ENCODE results near the gene NKRF.

Gene NKRF

DNA sequence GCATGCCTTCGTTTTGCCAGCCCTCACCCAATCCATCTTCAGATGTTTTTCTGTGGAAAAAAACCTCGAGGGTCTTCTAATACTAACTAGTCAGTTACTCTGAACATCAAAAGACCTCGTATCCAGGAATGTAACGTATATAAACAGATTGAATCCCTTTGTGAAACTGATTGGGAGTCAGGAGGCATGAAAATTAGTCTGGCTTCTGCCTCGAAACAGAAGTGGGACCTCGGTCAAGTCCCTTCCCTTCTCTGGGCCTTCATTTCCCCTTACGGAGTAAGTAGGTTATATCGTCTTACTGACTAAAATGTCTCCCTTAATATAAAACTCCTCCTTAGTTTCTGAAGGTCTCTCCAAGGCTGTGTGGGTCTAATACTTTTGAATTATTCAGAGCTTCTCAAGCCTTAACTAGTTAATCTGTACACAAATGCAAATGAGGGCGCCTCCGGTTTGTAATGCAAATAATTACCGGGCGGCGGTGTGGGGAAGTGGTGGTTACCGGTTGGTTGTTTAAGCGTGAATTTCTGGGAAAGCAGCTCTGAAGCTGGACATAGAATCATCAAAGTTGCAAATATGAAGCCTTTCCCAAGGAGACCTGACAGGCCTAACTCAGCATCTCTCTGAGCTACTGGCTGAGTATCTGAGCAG is 11.4 kb upstream of the NKRF start:
- DNase-seq (ENCODE audit: low read depth), result no peak
- no peak overlapping the region for H3K4me3 ChIP-seq (ENCODE audit: low read depth, low read length)
- in situ Hi-C loops (cut with HindIII; ENCODE audit: low sequenced_read_pairs), result no loop called here
- TF ChIP-seq, protein P1, sequence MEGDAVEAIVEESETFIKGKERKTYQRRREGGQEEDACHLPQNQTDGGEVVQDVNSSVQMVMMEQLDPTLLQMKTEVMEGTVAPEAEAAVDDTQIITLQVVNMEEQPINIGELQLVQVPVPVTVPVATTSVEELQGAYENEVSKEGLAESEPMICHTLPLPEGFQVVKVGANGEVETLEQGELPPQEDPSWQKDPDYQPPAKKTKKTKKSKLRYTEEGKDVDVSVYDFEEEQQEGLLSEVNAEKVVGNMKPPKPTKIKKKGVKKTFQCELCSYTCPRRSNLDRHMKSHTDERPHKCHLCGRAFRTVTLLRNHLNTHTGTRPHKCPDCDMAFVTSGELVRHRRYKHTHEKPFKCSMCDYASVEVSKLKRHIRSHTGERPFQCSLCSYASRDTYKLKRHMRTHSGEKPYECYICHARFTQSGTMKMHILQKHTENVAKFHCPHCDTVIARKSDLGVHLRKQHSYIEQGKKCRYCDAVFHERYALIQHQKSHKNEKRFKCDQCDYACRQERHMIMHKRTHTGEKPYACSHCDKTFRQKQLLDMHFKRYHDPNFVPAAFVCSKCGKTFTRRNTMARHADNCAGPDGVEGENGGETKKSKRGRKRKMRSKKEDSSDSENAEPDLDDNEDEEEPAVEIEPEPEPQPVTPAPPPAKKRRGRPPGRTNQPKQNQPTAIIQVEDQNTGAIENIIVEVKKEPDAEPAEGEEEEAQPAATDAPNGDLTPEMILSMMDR (IDR thresholded peaks at IDR 0.05; ENCODE audit: low read depth, low read length, missing control alignments), result no peak

DNA sequence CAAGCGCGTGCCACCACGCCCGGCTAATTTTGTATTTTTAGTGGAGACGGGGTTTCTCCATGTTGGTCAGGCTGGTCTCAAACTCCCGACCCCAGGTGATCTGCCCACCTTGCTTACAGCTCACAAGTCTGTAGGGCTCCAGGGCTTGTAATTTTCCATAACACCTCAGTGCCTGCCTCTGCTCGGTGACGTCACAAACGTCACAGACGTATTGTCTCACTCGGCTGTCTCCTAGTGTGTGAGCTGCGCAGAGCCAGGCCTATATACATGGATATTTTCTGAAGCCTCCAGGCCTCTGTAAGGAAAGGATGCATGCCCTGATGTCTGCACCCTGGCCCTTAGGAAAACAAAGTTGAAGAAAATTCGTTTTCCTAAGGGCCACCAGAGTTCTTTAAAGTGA is 8.6 kb upstream of the NKRF start:
- in situ Hi-C loops (cut with HindIII; ENCODE audit: low sequenced_read_pairs), result no loop called here
- TF ChIP-seq, protein P1 (IDR thresholded peaks at IDR 0.05; ENCODE audit: low read depth, low read length, missing control alignments), result no peak
- no peak for DNase-seq (ENCODE audit: low read depth)
- H3K4me3 ChIP-seq (ENCODE audit: low read depth, low read length), result no peak overlapping the region

DNA sequence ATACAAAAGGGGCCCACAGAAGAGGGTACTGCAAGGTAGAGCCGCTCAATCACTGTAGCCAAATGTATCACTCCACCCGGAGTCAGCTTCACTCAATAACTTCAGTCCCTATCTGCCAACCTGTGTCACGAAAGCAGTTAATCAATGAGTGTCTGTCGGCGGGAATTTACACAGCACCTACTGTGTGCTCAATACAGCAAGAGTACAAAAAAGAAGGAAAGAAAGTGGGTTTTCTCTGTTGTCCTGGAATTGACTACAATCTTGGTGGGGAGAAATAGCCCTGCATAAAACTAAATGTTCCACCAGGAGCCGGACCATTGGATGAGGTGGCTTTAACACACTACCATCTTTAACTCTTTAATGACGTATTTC is 780 bp upstream of the NKRF start:
- DNase-seq (ENCODE audit: low read depth), result no peak
- TF ChIP-seq, protein P1 (IDR thresholded peaks at IDR 0.05; ENCODE audit: low read depth, low read length, missing control alignments), result no peak
- in situ Hi-C loops (cut with HindIII; ENCODE audit: low sequenced_read_pairs), result no loop called here
- peak overlapping the region; percentile 71 for H3K4me3 ChIP-seq (ENCODE audit: low read depth, low read length)

DNA sequence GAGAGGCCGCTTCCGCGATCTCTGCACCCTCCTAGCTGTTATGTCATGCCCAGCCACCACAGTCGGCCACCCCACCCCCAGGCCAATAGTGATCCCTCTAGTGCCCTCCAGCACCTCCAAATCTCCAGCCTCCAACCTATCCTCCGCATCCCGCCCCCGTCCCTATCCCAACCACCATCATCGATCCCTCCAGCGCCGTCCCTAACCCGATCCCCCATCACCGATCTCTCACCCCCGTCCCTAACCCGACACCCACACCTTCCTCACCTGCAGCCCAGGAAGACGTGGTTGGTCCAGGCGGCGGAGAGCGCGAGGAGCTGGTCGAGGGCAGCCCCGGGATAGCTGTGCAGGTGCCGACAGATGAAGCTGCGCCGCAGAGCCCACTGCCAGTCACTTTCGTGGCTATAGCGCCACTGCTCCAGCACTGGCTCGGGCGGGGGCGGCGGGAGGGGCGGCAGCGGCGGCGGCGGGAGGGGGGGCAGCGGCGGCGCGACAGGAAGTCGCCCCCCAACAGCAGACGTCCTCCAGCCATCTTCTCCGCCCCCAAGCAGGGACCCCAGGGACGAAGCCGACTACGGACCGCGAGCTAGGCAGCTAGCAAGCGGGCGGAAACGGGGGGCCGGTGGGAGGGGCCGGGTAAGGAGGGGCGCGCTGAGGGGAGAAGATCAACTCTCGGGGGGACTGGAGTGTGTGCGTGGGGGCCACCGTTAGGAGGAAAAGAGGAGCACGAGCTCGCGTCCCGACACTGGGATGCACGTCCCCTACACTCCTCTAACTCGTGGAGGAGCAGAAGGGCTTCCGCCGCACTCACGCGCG is 552 bp downstream of the NKRF start:
- no peak for DNase-seq (ENCODE audit: low read depth)
- in situ Hi-C loops (cut with HindIII; ENCODE audit: low sequenced_read_pairs), result no loop called here
- TF ChIP-seq, protein P1 (IDR thresholded peaks at IDR 0.05; ENCODE audit: low read depth, low read length, missing control alignments), result no peak

DNA sequence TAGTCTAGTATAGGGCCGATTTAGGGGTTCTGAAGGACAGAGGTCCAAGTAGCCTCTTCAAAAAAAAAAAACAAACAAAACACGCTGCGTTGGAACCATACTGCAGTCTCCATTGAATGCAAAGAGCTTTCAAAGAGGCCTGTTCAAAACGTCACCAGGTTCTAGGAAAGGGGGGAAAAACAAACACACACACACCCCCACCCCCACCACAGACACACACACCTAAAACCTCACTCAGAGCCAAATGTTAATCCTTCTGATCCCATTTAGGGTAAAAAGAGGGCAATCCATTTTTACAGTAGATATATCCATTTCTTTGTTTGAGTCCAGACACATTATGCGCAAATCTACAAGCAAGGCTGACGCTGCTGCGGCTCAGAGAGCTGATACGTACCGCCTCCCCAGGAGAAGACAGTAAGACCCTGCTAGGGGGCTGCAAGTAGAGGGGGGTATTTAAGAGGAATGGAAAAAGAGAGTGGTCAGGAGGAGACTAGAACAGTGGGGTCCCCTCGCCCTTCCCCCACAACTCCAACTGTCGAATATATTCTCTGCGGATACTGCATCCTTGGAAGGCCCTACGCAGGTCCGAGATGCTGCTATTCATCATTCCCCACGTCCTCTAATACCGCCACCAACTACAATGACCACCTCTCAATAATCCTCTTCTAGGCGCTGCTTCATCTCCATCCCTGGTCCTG is 1.3 kb downstream of the NKRF start:
- TF ChIP-seq, protein P1 (IDR thresholded peaks at IDR 0.05; ENCODE audit: low read depth, low read length, missing control alignments), result no peak
- DNase-seq (ENCODE audit: low read depth), result no peak
- in situ Hi-C loops (cut with HindIII; ENCODE audit: low sequenced_read_pairs), result no loop called here
- peak overlapping the region; percentile 71 for H3K4me3 ChIP-seq (ENCODE audit: low read depth, low read length)

More for the DNA sequence above, 552 bp downstream of the NKRF start:
- peak overlapping the region; percentile 71 for H3K4me3 ChIP-seq (ENCODE audit: low read depth, low read length)

DNA sequence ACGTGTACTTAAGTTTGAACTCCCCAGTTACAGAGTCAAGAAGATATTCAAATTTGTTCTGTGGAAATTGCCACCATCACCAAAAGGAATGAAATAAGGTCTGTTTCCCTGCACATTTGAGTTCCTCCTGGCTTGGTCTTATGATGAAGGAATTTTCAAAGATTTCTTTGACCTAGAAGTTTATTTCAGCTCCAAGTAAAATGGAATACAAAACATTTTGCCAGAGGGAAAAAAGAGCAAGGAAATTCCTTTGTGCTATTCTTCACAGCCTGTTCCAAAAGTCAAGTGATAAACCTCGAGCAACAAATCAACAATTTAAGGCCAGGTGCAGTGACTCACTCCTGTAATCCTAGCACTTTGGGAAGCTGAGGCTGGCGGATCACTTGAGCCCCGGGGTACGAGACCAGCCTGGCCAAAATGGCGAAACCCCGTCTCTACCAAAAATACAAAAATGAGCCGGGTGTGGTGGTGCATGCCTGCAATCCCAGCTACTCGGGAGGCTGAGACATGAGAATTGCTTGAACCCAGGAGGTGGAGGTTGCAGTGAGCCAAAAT is 3.4 kb downstream of the NKRF start:
- TF ChIP-seq, protein P1 (IDR thresholded peaks at IDR 0.05; ENCODE audit: low read depth, low read length, missing control alignments), result no peak
- no peak overlapping the region for H3K4me3 ChIP-seq (ENCODE audit: low read depth, low read length)
- DNase-seq (ENCODE audit: low read depth), result no peak
- in situ Hi-C loops (cut with HindIII; ENCODE audit: low sequenced_read_pairs), result no loop called here
